Astrocyte (in vitro differentiated cells and primary cell): ENCODE data around the gene RNF125. TPM values are rescaled to one million over a fixed set of nuclear protein-coding genes. Genes with fewer than 3 reads are reported as not detected.

Experiments used
- DNase-seq: peaks from one replicate; pipeline ENCODE4 v3.0.0-alpha.2; 2010; ENCODE audit warnings: low read depth
- FAIRE-seq: peaks from 2 replicates; lab custom pipeline; 2011; peaks lifted over from hg19 to GRCh38; lab: Jason Lieb, UNC
- H2AFZ ChIP-seq: 2 replicates; pipeline ENCODE4 v1.6.0; 2012; ENCODE audit warnings: low read depth, low read length, inconsistent platforms
- H3K27ac ChIP-seq: 2 replicates; pipeline ENCODE4 v1.5.1; 2011; ENCODE audit warnings: low read depth, low read length, inconsistent platforms
- H3K27me3 ChIP-seq: 2 replicates; pipeline ENCODE4 v1.6.0; 2011; ENCODE audit warnings: low read length, inconsistent platforms; ENCODE audit not compliant: insufficient read depth
- H3K36me3 ChIP-seq: 2 replicates; pipeline ENCODE4 v1.5.1; 2011; ENCODE audit warnings: low read length, inconsistent platforms; ENCODE audit not compliant: insufficient read depth
- H3K4me1 ChIP-seq: 2 replicates; pipeline ENCODE4 v1.5.1; 2011; ENCODE audit warnings: low read length, inconsistent platforms; ENCODE audit not compliant: insufficient read depth
- H3K4me2 ChIP-seq: 2 replicates; pipeline ENCODE4 v1.6.0; 2012; ENCODE audit warnings: low read length, inconsistent platforms
- H3K4me3 ChIP-seq: 2 replicates; pipeline ENCODE4 v1.5.1; 2011; ENCODE audit warnings: low read depth, mild to moderate bottlenecking, low read length, inconsistent platforms; ENCODE audit not compliant: insufficient read depth
- H3K79me2 ChIP-seq: 2 replicates; pipeline ENCODE4 v1.6.0; 2012; ENCODE audit warnings: mild to moderate bottlenecking, low read length, inconsistent platforms; ENCODE audit not compliant: insufficient read depth
- H3K9ac ChIP-seq: 2 replicates; pipeline ENCODE4 v1.6.0; 2012; ENCODE audit warnings: mild to moderate bottlenecking, low read length, inconsistent platforms
- H3K9me3 ChIP-seq: 2 replicates; pipeline ENCODE4 v1.5.1; 2012; ENCODE audit warnings: low read depth, mild to moderate bottlenecking, low read length, inconsistent platforms; ENCODE audit not compliant: insufficient read depth
- H4K20me1 ChIP-seq: 2 replicates; pipeline ENCODE4 v1.6.0; 2012; ENCODE audit warnings: low read length, inconsistent platforms; ENCODE audit not compliant: insufficient read depth
- H3K27ac Mint-ChIP-seq: one replicate; pipeline ENCODE4 v1.8.0; 2021; ENCODE audit warnings: mild to moderate bottlenecking, mixed read lengths; ENCODE audit not compliant: unreplicated experiment
- H3K27me3 Mint-ChIP-seq: one replicate; pipeline ENCODE4 v1.8.0; 2021; ENCODE audit warnings: low read depth, mixed read lengths; ENCODE audit not compliant: unreplicated experiment
- H3K36me3 Mint-ChIP-seq: one replicate; pipeline ENCODE4 v1.8.0; 2021; ENCODE audit warnings: low read depth, mixed read lengths; ENCODE audit not compliant: unreplicated experiment
- H3K4me1 Mint-ChIP-seq: one replicate; pipeline ENCODE4 v1.8.0; 2021; ENCODE audit warnings: low read depth, mixed read lengths; ENCODE audit not compliant: unreplicated experiment
- H3K4me3 Mint-ChIP-seq: one replicate; pipeline ENCODE4 v1.8.0; 2021; ENCODE audit warnings: mild to moderate bottlenecking, moderate library complexity, mixed read lengths; ENCODE audit not compliant: unreplicated experiment
- H3K9me3 Mint-ChIP-seq: one replicate; pipeline ENCODE4 v1.8.0; 2021; ENCODE audit warnings: mild to moderate bottlenecking, mixed read lengths; ENCODE audit not compliant: unreplicated experiment
- EZH2 ChIP-seq: IDR thresholded peaks from 2 replicates; pipeline ENCODE4 v1.6.1; 2012; ENCODE audit warnings: mild to moderate bottlenecking, low read length, inconsistent platforms; ENCODE audit not compliant: insufficient read depth
- total RNA-seq: library from RNA; stranded (reverse); gene quantifications from 2 replicates; pipeline ENCODE4 v1.2.1, GENCODE V29; 2021
- TF ChIP-seq, protein P1 (sequence below): IDR thresholded peaks from 2 replicates; pipeline ENCODE4 v1.5.1; 2011; ENCODE audit warnings: low read depth, mild to moderate bottlenecking, inconsistent platforms, low read length, moderate library complexity; ENCODE audit not compliant: insufficient read depth

The RNF125 gene
- total RNA-seq, 1 donor from 2014 or later, result 1.9 TPM

- Histone ChIP-seq H3K4me3 (no peak overlapping the region), H3K4me1 (no peaks in the 10 kb centered on the region), H3K79me2 (peaks cover 92% of the 10 kb centered on the region), H4K20me1 (peaks cover 26% of the 10 kb centered on the region), H3K27me3 (no peaks in the 10 kb centered on the region), H3K27ac (no peak overlapping the region), H2AFZ (no peak overlapping the region), H3K36me3 (peaks cover 3% of the 10 kb centered on the region), H3K4me2 (no peak overlapping the region), H3K9ac (no peak overlapping the region), H3K9me3 (no peaks in the 10 kb centered on the region)
- Mint-ChIP-seq H3K4me1 (no peaks in the 10 kb centered on the region), H3K4me3 (no peak overlapping the region), H3K27ac (no peak overlapping the region), H3K9me3 (no peaks in the 10 kb centered on the region), H3K27me3 (no peaks in the 10 kb centered on the region), H3K36me3 (peaks cover 3% of the 10 kb centered on the region)
- TF ChIP-seq EZH2, result no peak
- TF ChIP-seq, protein P1, sequence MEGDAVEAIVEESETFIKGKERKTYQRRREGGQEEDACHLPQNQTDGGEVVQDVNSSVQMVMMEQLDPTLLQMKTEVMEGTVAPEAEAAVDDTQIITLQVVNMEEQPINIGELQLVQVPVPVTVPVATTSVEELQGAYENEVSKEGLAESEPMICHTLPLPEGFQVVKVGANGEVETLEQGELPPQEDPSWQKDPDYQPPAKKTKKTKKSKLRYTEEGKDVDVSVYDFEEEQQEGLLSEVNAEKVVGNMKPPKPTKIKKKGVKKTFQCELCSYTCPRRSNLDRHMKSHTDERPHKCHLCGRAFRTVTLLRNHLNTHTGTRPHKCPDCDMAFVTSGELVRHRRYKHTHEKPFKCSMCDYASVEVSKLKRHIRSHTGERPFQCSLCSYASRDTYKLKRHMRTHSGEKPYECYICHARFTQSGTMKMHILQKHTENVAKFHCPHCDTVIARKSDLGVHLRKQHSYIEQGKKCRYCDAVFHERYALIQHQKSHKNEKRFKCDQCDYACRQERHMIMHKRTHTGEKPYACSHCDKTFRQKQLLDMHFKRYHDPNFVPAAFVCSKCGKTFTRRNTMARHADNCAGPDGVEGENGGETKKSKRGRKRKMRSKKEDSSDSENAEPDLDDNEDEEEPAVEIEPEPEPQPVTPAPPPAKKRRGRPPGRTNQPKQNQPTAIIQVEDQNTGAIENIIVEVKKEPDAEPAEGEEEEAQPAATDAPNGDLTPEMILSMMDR, result no peak
- FAIRE-seq, result no peak
- DNase-seq, result no peak
Observed at GRCh38 chr18:32110005-32110404, 91.4 kb downstream of the RNF125 start.

- H3K9me3 ChIP-seq, result no peaks in the 10 kb centered on the region
- H3K4me1 ChIP-seq, result no peaks in the 10 kb centered on the region
- no peak overlapping the region for H3K4me2 ChIP-seq
- H3K9me3 Mint-ChIP-seq, result no peaks in the 10 kb centered on the region
- H3K79me2 ChIP-seq, result peaks cover 86% of the 10 kb centered on the region
- no peak overlapping the region for H3K27ac Mint-ChIP-seq
- no peak overlapping the region for H2AFZ ChIP-seq
- peaks cover 20% of the 10 kb centered on the region for H4K20me1 ChIP-seq
- peaks cover 3% of the 10 kb centered on the region for H3K36me3 ChIP-seq
- FAIRE-seq (no peak), DNase-seq (no peak)
- no peak overlapping the region for H3K27ac ChIP-seq
- H3K27me3 Mint-ChIP-seq, result no peaks in the 10 kb centered on the region
- H3K27me3 ChIP-seq, result no peaks in the 10 kb centered on the region
- H3K4me3 ChIP-seq, result no peak overlapping the region
- H3K9ac ChIP-seq, result no peak overlapping the region
- no peaks in the 10 kb centered on the region for H3K4me1 Mint-ChIP-seq
- H3K4me3 Mint-ChIP-seq, result no peak overlapping the region
- TF ChIP-seq, protein P1, result no peak
- TF ChIP-seq EZH2, result no peak
- peaks cover 6% of the 10 kb centered on the region for H3K36me3 Mint-ChIP-seq
Observed at GRCh38 chr18:32111706-32112105, 93.1 kb downstream of the RNF125 start.

GRCh38 chr18:32112826-32113225 is 94.2 kb downstream of the RNF125 start:
- no peak overlapping the region for H3K4me3 Mint-ChIP-seq
- peaks cover 6% of the 10 kb centered on the region for H3K36me3 Mint-ChIP-seq
- no peak overlapping the region for H3K4me2 ChIP-seq
- DNase-seq (no peak), FAIRE-seq (no peak)
- no peaks in the 10 kb centered on the region for H3K4me1 Mint-ChIP-seq
- peaks cover 3% of the 10 kb centered on the region for H3K36me3 ChIP-seq
- H4K20me1 ChIP-seq, result peaks cover 20% of the 10 kb centered on the region
- no peak overlapping the region for H3K27ac Mint-ChIP-seq
- no peak for TF ChIP-seq EZH2
- TF ChIP-seq, protein P1, result no peak
- no peaks in the 10 kb centered on the region for H3K9me3 ChIP-seq
- H3K9ac ChIP-seq, result no peak overlapping the region
- no peak overlapping the region for H3K4me3 ChIP-seq
- H3K27ac ChIP-seq, result no peak overlapping the region
- H3K4me1 ChIP-seq, result no peaks in the 10 kb centered on the region
- H3K79me2 ChIP-seq, result peaks cover 75% of the 10 kb centered on the region
- no peaks in the 10 kb centered on the region for H3K27me3 Mint-ChIP-seq
- H3K27me3 ChIP-seq, result no peaks in the 10 kb centered on the region
- H2AFZ ChIP-seq, result no peak overlapping the region
- H3K9me3 Mint-ChIP-seq, result no peaks in the 10 kb centered on the region
